Measurements from ENCODE around the gene FAM228B. TPM values are rescaled to one million over a fixed set of nuclear protein-coding genes. Genes with fewer than 3 reads are reported as not detected.

Gene FAM228B
- total RNA-seq, 1 experiment from 2014 or later: 10.6 TPM

GRCh38 chr2:24182507-24182906 is 59.2 kb downstream of the FAM228B start:
- intact Hi-C loops (cut with micrococcal nuclease): no loop called here
- Mint-ChIP-seq H3K36me3 (ENCODE audit: insufficient read depth, unreplicated experiment) (no peaks in the 10 kb centered on the region), H3K4me3 (ENCODE audit: unreplicated experiment) (no peak overlapping the region), H3K27me3 (ENCODE audit: insufficient read depth, unreplicated experiment) (no peaks in the 10 kb centered on the region), H3K4me1 (ENCODE audit: insufficient read depth, unreplicated experiment) (peaks cover 11% of the 10 kb centered on the region), H3K9me3 (ENCODE audit: unreplicated experiment) (peaks cover 1% of the 10 kb centered on the region), H3K27ac (ENCODE audit: low read depth, unreplicated experiment) (no peak overlapping the region)
- no TSS peak for BruUV-seq (replicated peaks)
- no peak for DNase-seq (ENCODE audit: unreplicated experiment)
- no peak for TF ChIP-seq CTCF (IDR thresholded peaks at IDR 0.05; ENCODE audit: unreplicated experiment)
- ChIA-PET CTCF (no interaction called here), POLR2A (no interaction called here)

GRCh38 chr2:24183366-24184069 is 60.2 kb downstream of the FAM228B start:
- peaks cover 11% of the 10 kb centered on the region for H3K4me1 Mint-ChIP-seq (ENCODE audit: insufficient read depth, unreplicated experiment)
- no peaks in the 10 kb centered on the region for H3K27me3 Mint-ChIP-seq (ENCODE audit: insufficient read depth, unreplicated experiment)
- peaks cover 9% of the 10 kb centered on the region for H3K9me3 Mint-ChIP-seq (ENCODE audit: unreplicated experiment)
- H3K36me3 Mint-ChIP-seq (ENCODE audit: insufficient read depth, unreplicated experiment): no peaks in the 10 kb centered on the region
- no TSS peak for BruUV-seq (replicated peaks)
- intact Hi-C loops (cut with micrococcal nuclease): no loop called here
- no peak overlapping the region for H3K4me3 Mint-ChIP-seq (ENCODE audit: unreplicated experiment)
- ChIA-PET POLR2A (interaction anchor here (0.8 kb wide), 1 partner anchor 298 kb away, joined by 3 read pairs; no protein-coding TSS in a partner anchor), CTCF (interaction anchor here (0.6 kb wide), 1 partner anchor 72 kb away, joined by 3 read pairs; no protein-coding TSS in a partner anchor)
- H3K27ac Mint-ChIP-seq (ENCODE audit: low read depth, unreplicated experiment): no peak overlapping the region
- no peak for DNase-seq (ENCODE audit: unreplicated experiment)
- TF ChIP-seq CTCF (IDR thresholded peaks at IDR 0.05; ENCODE audit: unreplicated experiment): no peak

GRCh38 chr2:24189551-24189950 is 66.3 kb downstream of the FAM228B start:
- Mint-ChIP-seq H3K27me3 (ENCODE audit: insufficient read depth, unreplicated experiment) (no peaks in the 10 kb centered on the region), H3K9me3 (ENCODE audit: unreplicated experiment) (peaks cover 9% of the 10 kb centered on the region), H3K4me1 (ENCODE audit: insufficient read depth, unreplicated experiment) (peaks cover 6% of the 10 kb centered on the region), H3K27ac (ENCODE audit: low read depth, unreplicated experiment) (no peak overlapping the region), H3K36me3 (ENCODE audit: insufficient read depth, unreplicated experiment) (no peaks in the 10 kb centered on the region), H3K4me3 (ENCODE audit: unreplicated experiment) (no peak overlapping the region)
- no peak for TF ChIP-seq CTCF (IDR thresholded peaks at IDR 0.05; ENCODE audit: unreplicated experiment)
- CTCF ChIA-PET: no interaction called here
- intact Hi-C loops (cut with micrococcal nuclease): no loop called here
- no peak for DNase-seq (ENCODE audit: unreplicated experiment)
- BruUV-seq (replicated peaks): no TSS peak
- POLR2A ChIA-PET: no interaction called here

- Mint-ChIP-seq H3K4me1 (ENCODE audit: insufficient read depth, unreplicated experiment) (peaks cover 6% of the 10 kb centered on the region), H3K4me3 (ENCODE audit: unreplicated experiment) (no peak overlapping the region), H3K27ac (ENCODE audit: low read depth, unreplicated experiment) (no peak overlapping the region), H3K27me3 (ENCODE audit: insufficient read depth, unreplicated experiment) (no peaks in the 10 kb centered on the region), H3K9me3 (ENCODE audit: unreplicated experiment) (peaks cover 9% of the 10 kb centered on the region), H3K36me3 (ENCODE audit: insufficient read depth, unreplicated experiment) (no peaks in the 10 kb centered on the region)
- POLR2A ChIA-PET: interaction anchor here (0.7 to 1.2 kb wide), 2 partner anchors 10 to 201 kb away, joined by 3 to 4 read pairs; no protein-coding TSS in a partner anchor
- no TSS peak for BruUV-seq (replicated peaks)
- no peak for DNase-seq (ENCODE audit: unreplicated experiment)
- no peak for TF ChIP-seq CTCF (IDR thresholded peaks at IDR 0.05; ENCODE audit: unreplicated experiment)
- intact Hi-C loops (cut with micrococcal nuclease): no loop called here
- CTCF ChIA-PET: interaction anchor here (0.6 kb wide), 2 partner anchors 20 to 1395 kb away, joined by 3 to 4 read pairs; no protein-coding TSS in a partner anchor
Measured at GRCh38 chr2:24190503-24190902, 67.2 kb downstream of the FAM228B start.

Measured in MCF 10A (cell line).